Urinary bladder (tissue), 4 donors: Measurements from ENCODE around the gene SEZ6L. TPM values are rescaled to one million over a fixed set of nuclear protein-coding genes. Genes with fewer than 3 reads are reported as not detected.

Source experiments
- DNase-seq: peaks from one replicate; pipeline ENCODE4 v3.0.0-alpha.2; 2015; ENCODE audit errors: extremely low spot score
- H3K27ac ChIP-seq: one replicate; pipeline ENCODE4 v1.5.1; 2013; ENCODE audit warnings: low read depth, mild to moderate bottlenecking, moderate library complexity
- H3K36me3 ChIP-seq: one replicate; pipeline ENCODE4 v1.6.1; 2013; ENCODE audit warnings: mild to moderate bottlenecking, moderate library complexity; ENCODE audit not compliant: insufficient read depth
- H3K4me1 ChIP-seq: one replicate; pipeline ENCODE4 v1.6.1; 2013; ENCODE audit warnings: mild to moderate bottlenecking, moderate library complexity; ENCODE audit not compliant: insufficient read depth
- H3K4me3 ChIP-seq: one replicate; pipeline ENCODE4 v1.5.1; 2013; ENCODE audit warnings: low read depth, low read length
- WGBS: extraction: QIAGEN DNeasy Blood & Tissue Kit; methylation state at CpG from one replicate; pipeline ENCODE4 v1.1.7; 2013; 5-methylcytosine and 5-hydroxymethylcytosine counted together
- polyA plus RNA-seq: library from polyadenylated mRNA; stranded (reverse); fragments of 200-250 nt; gene quantifications from one replicate; pipeline ENCODE4 v1.2.3, GENCODE V29; 2013
- total RNA-seq: library from RNA; depleted of rRNA; stranded (reverse); fragments of >200 nt; gene quantifications from one replicate; pipeline ENCODE4 v1.2.3, GENCODE V29; 2014
- donor health status: healthy with polysubstance abuse.
- donor health status: healthy.

Gene SEZ6L
- total and polyA plus RNA-seq, 2 donors = 0.48 to 2.0 TPM

- no peak for DNase-seq
- 60% methylated on average over 9 of the region's 9 CpGs for WGBS
- no peaks in the 10 kb centered on the region for H3K36me3 ChIP-seq
- H3K4me1 ChIP-seq = no peaks in the 10 kb centered on the region
- no peak overlapping the region for H3K27ac ChIP-seq
- no peak overlapping the region for H3K4me3 ChIP-seq
These were observed 188.6 kb downstream of the SEZ6L start for GRCh38 chr22:26357813-26358212.

DNA sequence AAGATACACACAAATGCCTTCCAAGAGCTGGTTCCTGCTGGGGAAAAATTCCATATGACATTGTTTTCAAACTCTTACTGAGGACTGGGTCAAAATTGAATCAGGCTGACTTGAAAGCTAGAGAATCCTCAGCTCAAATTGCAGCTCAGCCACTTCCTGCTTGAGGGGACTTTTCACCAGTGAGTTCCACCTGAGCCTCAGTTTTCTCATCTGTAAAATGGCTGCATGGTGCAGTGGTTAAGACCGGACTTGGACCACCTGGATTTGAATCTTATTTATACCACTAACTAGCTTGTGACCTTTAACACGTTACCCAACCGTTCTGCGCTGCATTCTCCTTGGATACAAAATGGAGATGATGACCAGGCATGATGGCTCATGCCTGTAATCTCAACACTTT is 189.9 kb downstream of the SEZ6L start:
- no peak for DNase-seq
- Histone ChIP-seq H3K27ac (no peak overlapping the region), H3K4me1 (no peaks in the 10 kb centered on the region), H3K4me3 (no peak overlapping the region), H3K36me3 (no peaks in the 10 kb centered on the region)
- 87% methylated on average over 4 of the region's 4 CpGs for WGBS

- Histone ChIP-seq H3K4me3 (no peak overlapping the region), H3K4me1 (no peaks in the 10 kb centered on the region), H3K36me3 (no peaks in the 10 kb centered on the region), H3K27ac (no peak overlapping the region)
- WGBS = 8% methylated on average over 17 of the region's 17 CpGs
- DNase-seq = peak; percentile 11
These were observed 191.1 kb downstream of the SEZ6L start for GRCh38 chr22:26360169-26360885.

GRCh38 chr22:26362471-26362870 is 193.2 kb downstream of the SEZ6L start:
- Histone ChIP-seq H3K4me1 (no peaks in the 10 kb centered on the region), H3K36me3 (no peaks in the 10 kb centered on the region), H3K4me3 (no peak overlapping the region), H3K27ac (no peak overlapping the region)
- no peak for DNase-seq
- 78% methylated on average over 3 of the region's 3 CpGs for WGBS

DNA sequence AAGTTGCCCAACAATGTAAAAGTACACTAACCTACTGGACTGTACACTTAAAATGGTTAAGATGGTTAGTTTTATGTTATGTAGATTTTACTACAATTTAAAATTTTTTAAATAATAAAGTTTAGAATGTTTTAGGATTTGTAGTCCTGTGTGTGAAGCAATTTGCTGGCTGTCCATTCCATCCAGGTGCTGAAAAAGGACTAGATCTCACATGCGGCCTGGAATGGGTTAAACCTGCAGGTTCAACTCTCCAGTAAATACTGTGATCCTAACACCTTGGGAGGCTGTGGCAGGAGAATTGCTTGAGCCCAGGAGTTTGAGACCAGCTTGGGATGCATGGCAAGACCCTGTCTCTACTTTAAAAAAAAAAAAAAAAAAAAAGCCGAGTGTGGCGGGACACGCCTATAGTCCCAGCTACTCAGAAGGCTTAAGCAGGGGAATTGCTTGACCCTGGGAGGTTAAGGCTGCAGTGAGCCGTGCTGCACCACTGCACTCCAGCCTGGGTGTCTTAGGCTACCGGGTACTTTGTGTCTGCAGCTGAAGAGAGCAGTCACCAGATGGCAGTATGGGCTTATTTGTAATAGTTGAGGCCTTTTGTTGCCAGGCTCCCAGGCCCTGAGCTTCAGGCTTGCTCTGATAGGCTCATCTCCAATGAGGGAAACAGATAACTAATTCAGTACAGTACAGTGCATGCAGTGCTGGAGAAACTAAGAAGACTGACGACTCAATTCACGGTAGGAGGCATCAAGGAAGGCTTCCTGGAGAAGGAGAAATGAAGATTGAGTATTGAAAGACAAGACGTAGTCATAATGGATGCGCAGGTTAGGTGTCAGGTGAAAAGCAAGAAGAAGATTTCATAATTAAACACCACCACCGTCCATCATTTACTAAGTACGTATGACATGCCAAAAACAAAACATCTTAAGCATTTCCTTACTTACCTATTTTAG is 195.1 kb downstream of the SEZ6L start:
- no peak overlapping the region for H3K4me3 ChIP-seq
- H3K4me1 ChIP-seq = no peaks in the 10 kb centered on the region
- H3K27ac ChIP-seq = no peak overlapping the region
- peak; percentile 3 for DNase-seq
- H3K36me3 ChIP-seq = no peaks in the 10 kb centered on the region
- WGBS = 38% methylated on average over 12 of the region's 12 CpGs

GRCh38 chr22:26367402-26368245 is 198.4 kb downstream of the SEZ6L start:
- WGBS = 42% methylated on average over 19 of the region's 19 CpGs
- no peak for DNase-seq
- Histone ChIP-seq H3K4me3 (no peak overlapping the region), H3K27ac (no peak overlapping the region), H3K36me3 (no peaks in the 10 kb centered on the region), H3K4me1 (no peaks in the 10 kb centered on the region)

- 79% methylated on average over 4 of the region's 4 CpGs for WGBS
- no peaks in the 10 kb centered on the region for H3K4me1 ChIP-seq
- no peak overlapping the region for H3K27ac ChIP-seq
- no peak overlapping the region for H3K4me3 ChIP-seq
- no peak for DNase-seq
- H3K36me3 ChIP-seq = no peaks in the 10 kb centered on the region
These were observed 203.6 kb downstream of the SEZ6L start for GRCh38 chr22:26372890-26373289.

DNA sequence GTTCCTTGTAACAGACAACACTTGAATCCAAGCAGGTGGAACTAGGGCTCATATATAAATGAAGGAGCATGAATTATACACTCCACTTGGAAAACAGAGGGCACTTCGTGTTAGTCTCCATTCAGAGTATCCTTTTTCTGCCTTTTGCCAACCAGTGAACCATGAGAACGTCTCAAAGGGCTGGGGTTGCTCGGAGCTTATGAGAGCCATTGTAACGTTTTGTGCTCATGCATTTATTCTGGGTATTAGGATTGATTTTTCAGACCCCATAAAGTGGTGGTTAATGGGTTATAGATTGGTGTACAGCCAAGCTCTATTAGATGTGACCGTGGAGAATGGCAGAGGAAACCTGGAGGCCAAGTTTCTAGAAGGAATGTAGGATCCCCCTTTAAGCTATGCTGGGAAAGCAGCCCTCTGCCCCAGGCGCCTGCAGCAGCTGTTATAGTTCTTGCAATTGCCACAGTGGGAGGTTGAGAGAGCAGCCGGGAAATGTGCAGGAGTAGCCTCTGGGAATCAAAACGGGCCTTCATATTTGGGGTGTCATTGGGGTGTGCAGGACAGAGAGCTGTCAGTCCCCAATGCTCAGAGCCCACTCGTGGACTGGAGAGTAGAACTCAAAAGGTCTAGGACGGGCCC is 205.2 kb downstream of the SEZ6L start:
- no peaks in the 10 kb centered on the region for H3K36me3 ChIP-seq
- H3K4me3 ChIP-seq = no peak overlapping the region
- H3K27ac ChIP-seq = no peak overlapping the region
- 54% methylated on average over 10 of the region's 10 CpGs for WGBS
- no peak for DNase-seq
- no peaks in the 10 kb centered on the region for H3K4me1 ChIP-seq

DNA sequence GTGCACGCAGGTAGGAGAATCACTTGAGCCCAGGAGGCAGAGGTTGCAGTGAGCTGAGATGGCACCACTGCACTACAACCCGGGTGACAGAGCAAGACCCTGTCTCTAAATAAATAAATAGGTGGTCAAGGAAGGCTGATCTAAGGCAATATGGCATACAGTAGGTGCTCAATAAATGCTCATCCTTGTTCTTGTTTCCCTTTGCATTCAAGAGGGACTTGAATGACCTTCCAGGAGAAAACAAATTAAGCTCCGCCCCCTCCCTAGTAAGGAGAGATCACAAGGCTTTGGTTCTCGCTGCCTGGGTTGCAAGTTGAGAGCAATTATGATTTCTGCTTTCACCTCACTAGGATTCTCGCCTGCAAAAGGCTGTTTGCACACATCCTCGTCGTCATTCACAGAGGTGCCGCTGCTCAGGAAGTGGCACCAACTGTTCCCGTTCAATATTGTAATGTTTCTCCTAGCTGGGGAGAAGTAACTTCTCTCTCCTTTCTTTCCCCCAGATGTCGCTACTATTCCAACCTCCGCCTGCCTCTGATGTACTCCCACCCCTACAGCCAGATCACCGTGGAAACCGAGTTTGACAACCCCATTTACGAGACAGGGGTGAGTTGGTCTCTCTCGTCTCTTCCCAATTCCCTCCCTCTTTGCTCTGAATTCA is 208.0 kb downstream of the SEZ6L start:
- DNase-seq = no peak
- no peak overlapping the region for H3K27ac ChIP-seq
- H3K4me3 ChIP-seq = no peak overlapping the region
- H3K36me3 ChIP-seq = no peaks in the 10 kb centered on the region
- 23% methylated on average over 15 of the region's 15 CpGs for WGBS
- H3K4me1 ChIP-seq = no peaks in the 10 kb centered on the region

DNA sequence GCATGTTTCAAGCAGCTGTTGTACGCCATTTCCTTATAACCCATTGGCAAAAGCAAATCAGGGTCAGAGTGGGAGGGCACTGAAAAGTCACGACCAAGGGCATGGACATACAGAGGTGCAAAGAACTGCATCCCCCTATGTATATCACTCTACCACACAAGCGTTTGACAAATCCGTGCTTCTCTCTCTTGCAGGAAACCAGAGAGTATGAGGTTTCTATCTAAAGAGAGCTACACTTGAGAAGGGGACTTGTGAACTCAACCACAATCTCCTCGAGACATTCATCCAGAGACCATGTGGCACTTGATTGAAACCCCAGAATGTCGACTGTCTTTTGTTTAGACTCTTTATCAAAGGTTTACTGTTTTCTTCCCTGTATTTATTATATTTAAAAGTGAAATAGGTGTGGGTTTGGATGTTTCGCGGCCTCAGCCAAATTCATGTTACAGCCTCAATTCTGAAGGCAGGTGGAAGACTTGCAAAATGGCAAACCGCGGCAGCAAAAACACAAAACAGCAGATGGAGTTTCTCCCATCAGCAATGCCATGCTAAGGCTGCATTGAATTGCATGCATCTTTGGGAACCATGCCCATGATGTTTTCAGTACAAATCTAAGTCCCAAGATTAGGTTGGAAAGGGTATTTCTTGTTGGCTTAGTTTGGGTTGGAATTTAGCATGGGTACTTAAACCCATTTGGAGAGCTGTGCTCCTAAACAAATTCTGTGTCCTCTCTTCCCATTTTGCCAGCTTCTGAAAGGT is 211.0 kb downstream of the SEZ6L start:
- no peak overlapping the region for H3K27ac ChIP-seq
- H3K4me1 ChIP-seq = no peaks in the 10 kb centered on the region
- 80% methylated on average over 10 of the region's 10 CpGs for WGBS
- DNase-seq = no peak
- no peaks in the 10 kb centered on the region for H3K36me3 ChIP-seq
- no peak overlapping the region for H3K4me3 ChIP-seq

DNA sequence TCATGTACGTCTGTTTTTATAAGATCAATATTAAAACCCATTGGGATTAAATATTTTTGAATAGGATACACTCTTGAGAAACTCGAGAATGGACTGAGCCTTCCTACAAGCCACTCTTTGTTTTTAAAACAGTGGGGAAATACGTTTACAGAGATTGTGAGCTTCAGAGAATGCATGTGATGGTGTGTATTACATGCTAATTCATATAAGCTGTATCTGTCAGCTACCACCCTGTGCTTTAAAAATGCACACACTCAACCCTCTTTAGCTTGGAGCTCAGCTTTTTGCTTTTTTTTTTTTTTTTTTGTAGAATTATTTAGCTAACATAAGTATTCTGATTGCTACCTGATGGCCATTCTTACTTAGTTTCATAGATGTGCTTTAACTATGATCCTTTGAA is 213.5 kb downstream of the SEZ6L start:
- no peak for DNase-seq
- WGBS = 57% methylated on average over 3 of the region's 3 CpGs
- no peak overlapping the region for H3K27ac ChIP-seq
- no peaks in the 10 kb centered on the region for H3K4me1 ChIP-seq
- H3K4me3 ChIP-seq = no peak overlapping the region
- no peaks in the 10 kb centered on the region for H3K36me3 ChIP-seq

DNA sequence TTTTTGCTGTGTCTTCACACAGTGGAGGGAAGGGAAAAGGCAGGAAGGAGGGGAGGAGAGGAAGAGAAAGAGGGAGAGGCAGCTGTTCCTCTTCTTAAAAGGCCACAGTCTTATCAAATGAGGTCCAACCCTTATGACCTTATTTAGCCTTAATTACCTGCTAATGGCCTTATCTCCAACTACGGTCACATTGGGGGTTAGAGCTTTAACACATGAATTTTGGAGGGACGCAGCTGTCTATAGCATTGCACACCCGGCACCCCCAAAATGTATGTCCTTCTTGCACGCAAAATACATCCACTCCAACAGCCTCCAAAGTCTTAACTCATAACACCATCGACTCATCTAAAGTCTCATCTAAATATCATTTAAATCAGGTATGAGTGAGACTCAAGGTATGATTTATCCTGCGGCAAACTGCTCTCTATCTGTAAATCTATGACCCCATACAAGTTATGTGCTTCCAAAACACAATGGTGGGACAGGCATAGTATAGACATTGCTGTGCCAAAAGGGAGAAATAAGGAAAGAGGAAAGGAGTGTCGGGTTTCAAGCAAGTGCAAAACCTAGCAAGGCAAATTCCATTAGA is 214.8 kb downstream of the SEZ6L start:
- DNase-seq = no peak
- H3K4me1 ChIP-seq = no peaks in the 10 kb centered on the region
- 74% methylated on average over 7 of the region's 7 CpGs for WGBS
- no peak overlapping the region for H3K4me3 ChIP-seq
- H3K36me3 ChIP-seq = no peaks in the 10 kb centered on the region
- no peak overlapping the region for H3K27ac ChIP-seq
